Activated T-cell treated with anti-CD3 and anti-CD28 coated beads, Interleukin-2, amount 50 U/mL, for 24 hours (primary cell): ENCODE data around the gene INHBE.
A peak's percentile ranks its signal among the peaks of the same experiment; 100 is the strongest.

Experiments
- DNase-seq: peaks from one replicate; pipeline ENCODE4 v3.0.0-alpha.2; 2020
- H3K27ac Mint-ChIP-seq: 2 replicates; pipeline ENCODE4 v1.8.0; 2020; ENCODE audit warnings: mild to moderate bottlenecking, mixed read lengths
- H3K27me3 Mint-ChIP-seq: 2 replicates; pipeline ENCODE4 v1.8.0; 2020; ENCODE audit warnings: mixed read lengths
- H3K36me3 Mint-ChIP-seq: 2 replicates; pipeline ENCODE4 v1.8.0; 2020; ENCODE audit warnings: low read depth, mixed read lengths
- H3K4me1 Mint-ChIP-seq: 2 replicates; pipeline ENCODE4 v1.8.0; 2020; ENCODE audit warnings: low read depth, mixed read lengths
- H3K4me3 Mint-ChIP-seq: 2 replicates; pipeline ENCODE4 v1.8.0; 2020; ENCODE audit warnings: mild to moderate bottlenecking, moderate library complexity, mixed read lengths
- H3K9me3 Mint-ChIP-seq: 2 replicates; pipeline ENCODE4 v1.8.0; 2020; ENCODE audit warnings: mixed read lengths

The INHBE gene

DNA sequence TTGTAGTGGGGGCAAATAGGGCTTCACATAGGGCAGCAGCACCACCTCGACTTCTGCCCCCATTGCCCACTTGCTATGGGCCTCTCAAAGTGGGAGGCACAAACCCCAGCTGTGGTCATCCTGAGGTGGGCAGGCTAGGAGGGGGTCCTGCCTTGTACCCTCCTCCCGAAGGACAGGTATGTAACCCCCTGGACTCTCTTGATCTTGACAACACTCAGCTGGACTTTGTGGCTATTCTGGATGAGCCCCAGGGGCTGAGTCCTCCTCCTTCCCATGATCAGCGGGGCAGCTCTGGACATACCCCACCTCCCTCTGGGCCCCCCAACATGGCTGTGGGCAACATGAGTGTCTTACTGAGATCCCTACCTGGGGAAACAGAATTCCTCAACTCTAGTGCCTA is 16.6 kb downstream of the INHBE start:
- H3K36me3 Mint-ChIP-seq: peaks cover 85% of the 10 kb centered on the region
- DNase-seq: no peak
- peak overlapping the region; percentile 72 for H3K27ac Mint-ChIP-seq
- H3K4me1 Mint-ChIP-seq: peaks cover 43% of the 10 kb centered on the region
- H3K27me3 Mint-ChIP-seq: no peaks in the 10 kb centered on the region
- H3K4me3 Mint-ChIP-seq: no peak overlapping the region
- H3K9me3 Mint-ChIP-seq: no peaks in the 10 kb centered on the region

DNA sequence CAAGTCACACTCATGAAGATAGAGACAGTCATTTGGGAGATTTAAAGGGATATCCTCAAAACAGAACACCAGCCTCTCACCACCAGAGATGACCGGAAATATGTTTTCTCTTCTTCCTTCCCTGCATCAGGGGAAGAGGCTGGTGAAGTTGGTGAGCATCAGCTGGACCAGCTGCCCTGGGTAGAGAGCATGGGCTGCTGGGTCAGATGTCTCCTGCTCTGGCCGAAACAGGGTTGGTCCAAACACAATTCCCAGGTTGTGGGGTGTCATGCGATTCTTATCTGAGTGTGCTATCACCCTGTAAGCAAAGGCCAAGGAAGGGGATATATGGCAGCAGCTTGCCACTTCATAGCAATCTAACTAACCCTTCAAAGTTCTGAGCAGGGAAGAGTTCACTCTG is 17.3 kb downstream of the INHBE start:
- no peaks in the 10 kb centered on the region for H3K27me3 Mint-ChIP-seq
- no peak overlapping the region for H3K4me3 Mint-ChIP-seq
- peaks cover 87% of the 10 kb centered on the region for H3K36me3 Mint-ChIP-seq
- peaks cover 45% of the 10 kb centered on the region for H3K4me1 Mint-ChIP-seq
- H3K9me3 Mint-ChIP-seq: no peaks in the 10 kb centered on the region
- no peak for DNase-seq
- peak overlapping the region; percentile 72 for H3K27ac Mint-ChIP-seq

DNA sequence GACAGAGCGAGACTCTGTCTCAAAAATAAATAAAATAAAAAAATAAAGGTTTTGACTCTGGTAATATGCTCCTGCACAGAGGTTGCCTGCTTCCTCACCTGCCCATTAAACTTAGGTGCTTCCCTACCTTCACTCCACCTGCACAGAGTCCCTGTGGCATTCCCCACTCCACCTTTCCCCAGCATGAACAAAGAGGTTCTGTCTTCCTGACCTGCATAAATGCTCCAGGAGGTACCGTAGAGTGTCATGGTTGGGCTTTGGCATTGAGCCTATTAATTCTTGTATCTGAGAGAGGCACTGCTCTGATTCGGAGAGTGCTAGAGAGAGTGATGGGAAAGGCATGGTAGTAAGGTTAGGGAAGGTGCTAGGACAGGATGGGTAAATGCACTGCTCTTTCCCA is 18.3 kb downstream of the INHBE start:
- Mint-ChIP-seq H3K27ac (no peak overlapping the region), H3K36me3 (peaks cover 86% of the 10 kb centered on the region), H3K27me3 (no peaks in the 10 kb centered on the region), H3K4me1 (peaks cover 53% of the 10 kb centered on the region), H3K9me3 (no peaks in the 10 kb centered on the region), H3K4me3 (no peak overlapping the region)
- no peak for DNase-seq

DNA sequence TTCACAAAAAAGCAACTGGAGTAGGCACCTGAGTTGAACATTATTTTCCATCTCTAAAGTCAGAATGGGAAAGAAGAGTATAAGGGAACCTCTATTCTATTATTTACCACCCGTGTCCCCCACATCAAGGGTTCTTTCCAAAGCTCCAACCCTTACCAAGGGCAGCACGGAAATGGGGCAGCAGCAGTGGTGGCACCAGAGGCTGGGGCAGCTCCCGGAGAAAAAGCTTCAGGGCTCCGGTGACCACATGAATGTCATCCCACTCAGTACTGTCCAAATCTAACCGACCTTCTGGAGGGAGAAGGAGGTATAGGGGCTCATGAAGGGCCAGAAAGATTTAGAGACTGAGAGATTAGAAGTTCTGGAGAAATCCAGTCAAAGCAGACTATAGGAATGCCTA is 18.8 kb downstream of the INHBE start:
- Mint-ChIP-seq H3K27ac (peak overlapping the region; percentile 27), H3K4me1 (peaks cover 58% of the 10 kb centered on the region), H3K4me3 (peak overlapping the region; percentile 30), H3K36me3 (peaks cover 87% of the 10 kb centered on the region), H3K9me3 (no peaks in the 10 kb centered on the region), H3K27me3 (no peaks in the 10 kb centered on the region)
- no peak for DNase-seq

DNA sequence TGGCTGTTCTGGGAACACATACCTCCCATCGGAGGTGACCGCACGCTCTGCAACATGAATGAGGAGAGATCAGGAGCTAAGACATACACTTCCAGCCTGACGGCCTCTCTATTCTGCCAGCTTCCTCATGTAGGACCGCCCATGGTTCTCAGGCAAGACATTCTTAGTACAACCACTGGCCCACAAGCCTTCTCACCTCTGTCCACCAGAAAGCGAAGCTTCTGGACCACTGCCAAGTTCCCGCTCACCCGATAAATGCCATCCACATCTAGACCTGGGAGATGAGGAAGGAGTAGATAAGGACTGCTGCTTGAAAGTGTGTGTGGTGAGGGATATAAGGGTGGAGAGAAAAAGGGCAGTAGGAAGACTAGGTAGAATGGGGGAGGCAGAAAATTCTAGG is 19.3 kb downstream of the INHBE start:
- Mint-ChIP-seq H3K36me3 (peaks cover 81% of the 10 kb centered on the region), H3K4me1 (peaks cover 63% of the 10 kb centered on the region), H3K9me3 (no peaks in the 10 kb centered on the region), H3K4me3 (peak overlapping the region; percentile 30), H3K27me3 (no peaks in the 10 kb centered on the region), H3K27ac (peak overlapping the region; percentile 27)
- DNase-seq: no peak

DNA sequence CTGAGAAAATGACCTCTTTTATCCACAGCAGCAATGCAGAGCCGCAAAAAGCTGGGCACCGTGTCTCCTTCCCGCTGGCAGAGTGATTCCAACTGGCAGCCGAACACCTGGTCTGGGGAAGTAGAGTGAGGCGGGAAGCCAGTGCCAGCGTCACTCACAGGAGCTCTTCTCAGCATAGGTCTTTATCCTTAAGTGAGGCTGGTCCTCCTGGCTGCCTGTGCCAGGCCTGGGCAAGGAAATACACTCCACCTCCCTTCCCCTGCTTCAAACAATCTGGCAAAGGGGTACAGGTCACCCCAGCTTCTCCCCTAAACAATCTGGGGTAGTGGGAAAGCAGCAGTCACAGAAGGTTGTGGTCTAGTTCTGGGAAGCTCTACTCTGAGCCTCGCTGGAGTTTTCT is 19.8 kb downstream of the INHBE start:
- H3K4me3 Mint-ChIP-seq: peak overlapping the region; percentile 30
- no peak for DNase-seq
- H3K4me1 Mint-ChIP-seq: peaks cover 68% of the 10 kb centered on the region
- no peaks in the 10 kb centered on the region for H3K27me3 Mint-ChIP-seq
- H3K36me3 Mint-ChIP-seq: peaks cover 81% of the 10 kb centered on the region
- no peaks in the 10 kb centered on the region for H3K9me3 Mint-ChIP-seq
- peak overlapping the region; percentile 27 for H3K27ac Mint-ChIP-seq

DNA sequence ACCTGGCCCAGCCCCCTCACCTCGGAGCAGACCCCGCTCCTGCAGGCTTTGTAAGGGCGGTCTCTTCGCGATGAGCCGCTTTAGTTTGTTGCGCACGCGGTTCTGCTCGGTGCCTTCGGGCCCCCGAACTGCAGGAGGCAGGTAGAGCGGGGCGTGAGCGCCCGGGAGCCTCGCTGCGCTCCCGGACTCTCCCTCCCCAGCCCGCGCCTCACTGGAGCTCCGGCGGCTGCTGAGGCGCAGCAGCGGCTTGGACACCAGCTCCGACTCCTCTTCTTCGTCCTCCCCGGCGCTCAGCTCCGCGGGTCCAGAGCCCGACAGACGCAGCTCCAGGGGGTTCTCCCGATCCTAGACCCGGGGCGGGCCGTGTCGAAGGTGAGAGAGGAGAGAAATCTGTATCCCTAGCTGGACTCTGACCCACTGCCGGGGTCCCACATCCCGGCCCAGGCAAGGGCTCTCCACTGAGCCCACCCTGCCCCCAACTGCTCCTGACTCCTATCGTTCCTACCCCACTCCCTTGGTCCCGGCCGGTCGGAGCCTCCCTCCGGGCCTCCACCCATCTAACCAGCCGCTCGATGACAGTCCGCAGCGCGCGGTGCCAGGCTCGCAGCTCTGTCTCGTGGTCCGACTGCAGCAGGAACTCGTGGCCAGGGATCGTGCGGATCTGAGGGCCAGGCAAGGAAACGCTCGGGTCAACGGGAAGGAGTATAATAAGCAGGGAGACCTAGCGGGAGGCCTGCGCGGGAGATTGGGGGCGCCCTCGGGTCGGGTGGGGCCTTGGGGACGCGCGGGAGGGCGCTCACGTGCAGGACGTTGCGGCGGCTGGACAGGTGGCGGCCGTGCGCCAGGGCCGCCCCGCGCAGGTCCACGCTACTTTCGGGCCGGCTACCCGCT is 20.4 kb downstream of the INHBE start:
- Mint-ChIP-seq H3K27me3 (no peaks in the 10 kb centered on the region), H3K4me3 (peak overlapping the region; percentile 91), H3K27ac (peak overlapping the region; percentile 99), H3K4me1 (peaks cover 74% of the 10 kb centered on the region), H3K36me3 (peaks cover 81% of the 10 kb centered on the region), H3K9me3 (no peaks in the 10 kb centered on the region)
- no peak for DNase-seq

DNA sequence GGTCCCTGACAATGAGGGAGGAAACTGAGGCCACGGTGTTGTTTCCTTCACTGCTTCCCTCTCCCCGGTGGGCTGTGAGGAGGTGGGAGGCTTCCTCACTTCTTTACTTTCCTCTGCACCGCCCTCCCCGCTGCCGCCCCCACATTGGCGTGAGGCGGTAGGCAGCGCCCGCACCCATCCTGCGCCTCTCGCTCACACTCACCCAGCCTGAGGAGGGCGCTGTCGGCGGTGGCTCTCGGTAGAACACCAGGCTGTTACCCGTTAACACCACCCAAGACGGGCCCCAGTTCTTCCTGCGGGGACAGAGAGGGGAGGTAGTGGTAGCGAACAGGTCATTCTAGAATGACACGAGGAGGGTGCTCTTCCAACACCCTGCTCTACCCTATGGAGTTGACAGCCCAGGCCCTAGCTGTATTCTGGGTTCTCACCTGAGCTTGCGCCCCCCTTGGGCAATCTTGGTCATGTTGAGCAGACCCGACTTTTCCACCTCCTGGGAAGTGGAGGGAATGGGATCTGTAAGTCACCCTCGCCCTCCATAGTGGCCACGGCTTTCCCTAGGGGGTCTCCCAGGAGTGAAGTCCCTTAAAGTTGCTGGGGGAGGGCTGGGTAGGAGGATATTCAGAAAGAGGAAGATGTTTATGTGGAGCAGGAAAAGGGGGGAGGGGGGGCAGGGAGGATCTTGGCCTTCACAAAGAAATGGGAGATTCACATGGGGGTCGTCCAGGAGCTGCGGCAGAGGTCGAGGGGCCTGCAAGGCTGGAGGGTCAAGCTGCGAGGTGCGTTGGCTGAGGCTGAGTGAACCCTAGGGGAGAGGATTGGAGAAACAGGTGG is 21.3 kb downstream of the INHBE start:
- peak overlapping the region; percentile 99 for H3K27ac Mint-ChIP-seq
- peak overlapping the region; percentile 91 for H3K4me3 Mint-ChIP-seq
- H3K36me3 Mint-ChIP-seq: peaks cover 75% of the 10 kb centered on the region
- H3K9me3 Mint-ChIP-seq: no peaks in the 10 kb centered on the region
- peak; percentile 87 for DNase-seq
- H3K27me3 Mint-ChIP-seq: no peaks in the 10 kb centered on the region
- H3K4me1 Mint-ChIP-seq: peaks cover 80% of the 10 kb centered on the region

DNA sequence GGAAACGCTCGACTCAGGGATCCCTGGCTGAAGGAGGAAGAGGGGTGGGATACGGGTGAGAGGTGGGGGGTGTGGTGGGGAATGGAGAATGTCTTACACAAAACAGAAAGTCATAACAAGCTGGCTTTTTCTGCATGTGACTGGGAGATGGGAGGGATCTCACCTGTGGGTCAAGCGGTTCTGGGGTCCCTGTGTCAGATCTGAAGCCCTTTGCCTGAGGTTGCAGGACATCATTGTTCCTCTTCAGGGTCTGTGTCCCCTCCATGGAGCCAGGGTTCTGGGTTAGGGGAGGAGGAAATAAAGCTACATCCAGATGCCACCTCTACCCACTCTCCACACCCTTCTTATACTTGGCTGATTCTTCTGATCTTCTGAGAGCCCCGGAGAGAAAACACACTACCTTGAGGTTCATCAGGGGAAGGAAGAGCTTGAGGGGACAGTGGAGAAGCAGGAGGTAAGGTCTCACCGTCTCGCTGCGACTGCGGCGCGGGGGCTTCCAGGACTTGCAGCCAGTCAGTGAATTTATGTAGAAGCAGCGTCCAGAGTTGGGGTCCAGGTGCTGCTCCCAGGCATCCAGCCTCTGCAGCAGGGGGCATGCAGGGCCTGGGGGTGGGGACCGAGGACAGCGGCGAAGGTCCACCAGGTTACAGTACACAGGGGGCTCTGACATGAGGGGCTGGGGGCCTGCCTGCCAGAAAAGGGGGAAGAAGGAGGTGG is 22.0 kb downstream of the INHBE start:
- Mint-ChIP-seq H3K4me1 (peaks cover 80% of the 10 kb centered on the region), H3K27ac (peak overlapping the region; percentile 99), H3K9me3 (no peaks in the 10 kb centered on the region), H3K27me3 (no peaks in the 10 kb centered on the region), H3K36me3 (peaks cover 71% of the 10 kb centered on the region), H3K4me3 (peak overlapping the region; percentile 91)
- peak; percentile 56 for DNase-seq

DNA sequence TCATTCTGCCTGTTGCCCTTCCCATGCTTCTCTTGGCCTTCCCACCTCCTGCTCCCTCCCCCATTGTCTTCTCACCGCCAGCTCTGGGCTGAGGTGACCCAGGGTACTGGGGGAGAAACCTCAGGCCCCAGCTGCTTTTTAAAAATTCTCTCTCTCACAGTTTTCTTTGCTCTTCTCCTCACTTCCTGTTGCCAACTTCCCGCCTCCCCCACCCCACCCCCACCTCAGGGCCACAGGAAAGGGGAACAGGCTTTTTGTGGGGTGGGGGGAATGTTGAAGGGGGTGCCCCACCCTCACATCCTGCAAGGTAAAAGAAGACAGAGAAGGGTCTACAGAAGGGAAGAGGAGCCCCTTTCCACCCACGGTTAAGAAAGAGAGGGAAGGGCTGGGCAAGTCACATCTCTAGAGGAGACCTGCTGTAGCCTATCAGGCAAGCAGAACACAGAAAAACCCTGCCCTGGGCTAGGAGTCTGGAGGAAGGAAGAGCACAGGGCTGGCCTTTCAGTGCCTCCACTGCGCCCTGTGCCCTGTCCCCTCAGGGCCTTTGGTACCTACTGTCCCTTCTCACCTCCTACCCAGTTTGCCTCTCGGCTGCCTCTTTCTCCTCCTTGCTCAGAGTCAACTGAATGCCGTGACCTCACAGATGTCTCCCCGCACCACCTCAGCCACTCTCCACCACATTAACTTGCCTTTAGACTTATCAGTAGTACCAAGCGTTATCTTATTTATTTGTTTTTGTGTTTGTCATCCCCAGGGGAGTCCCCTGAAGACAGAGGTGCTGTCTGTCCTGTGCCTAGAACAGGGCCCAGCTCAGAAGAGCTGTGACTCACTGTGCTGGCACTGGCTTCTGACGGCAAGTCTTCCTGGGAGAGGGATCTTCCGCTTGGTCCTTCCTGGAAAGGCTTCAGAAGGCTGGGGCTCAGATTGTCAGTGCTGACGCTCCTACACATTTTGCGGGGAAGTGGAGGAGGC is 22.9 kb downstream of the INHBE start:
- Mint-ChIP-seq H3K4me1 (peaks cover 74% of the 10 kb centered on the region), H3K27ac (peak overlapping the region; percentile 99), H3K36me3 (peaks cover 63% of the 10 kb centered on the region), H3K27me3 (no peaks in the 10 kb centered on the region), H3K9me3 (no peaks in the 10 kb centered on the region), H3K4me3 (peak overlapping the region; percentile 91)
- DNase-seq: peak; percentile 72

DNA sequence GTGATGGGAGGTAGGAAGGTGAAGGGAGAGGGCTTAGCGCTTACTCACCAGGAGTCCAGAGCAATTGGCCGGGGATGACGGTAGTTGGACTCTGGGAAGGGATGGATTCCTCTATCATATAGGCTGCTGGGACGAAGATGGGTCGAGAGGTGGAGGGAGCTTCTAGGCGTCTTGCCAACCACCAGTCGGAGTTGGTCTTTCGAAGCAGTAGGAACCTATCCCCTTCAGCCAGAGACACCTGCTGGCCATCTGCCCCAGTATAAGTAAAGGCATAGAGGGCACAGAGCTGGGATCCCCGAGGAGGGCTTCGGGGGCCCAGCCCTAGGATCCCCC is 23.9 kb downstream of the INHBE start:
- H3K4me3 Mint-ChIP-seq: peak overlapping the region; percentile 91
- peaks cover 56% of the 10 kb centered on the region for H3K36me3 Mint-ChIP-seq
- peaks cover 73% of the 10 kb centered on the region for H3K4me1 Mint-ChIP-seq
- H3K27ac Mint-ChIP-seq: peak overlapping the region; percentile 99
- no peak for DNase-seq
- no peaks in the 10 kb centered on the region for H3K9me3 Mint-ChIP-seq
- H3K27me3 Mint-ChIP-seq: no peaks in the 10 kb centered on the region

DNA sequence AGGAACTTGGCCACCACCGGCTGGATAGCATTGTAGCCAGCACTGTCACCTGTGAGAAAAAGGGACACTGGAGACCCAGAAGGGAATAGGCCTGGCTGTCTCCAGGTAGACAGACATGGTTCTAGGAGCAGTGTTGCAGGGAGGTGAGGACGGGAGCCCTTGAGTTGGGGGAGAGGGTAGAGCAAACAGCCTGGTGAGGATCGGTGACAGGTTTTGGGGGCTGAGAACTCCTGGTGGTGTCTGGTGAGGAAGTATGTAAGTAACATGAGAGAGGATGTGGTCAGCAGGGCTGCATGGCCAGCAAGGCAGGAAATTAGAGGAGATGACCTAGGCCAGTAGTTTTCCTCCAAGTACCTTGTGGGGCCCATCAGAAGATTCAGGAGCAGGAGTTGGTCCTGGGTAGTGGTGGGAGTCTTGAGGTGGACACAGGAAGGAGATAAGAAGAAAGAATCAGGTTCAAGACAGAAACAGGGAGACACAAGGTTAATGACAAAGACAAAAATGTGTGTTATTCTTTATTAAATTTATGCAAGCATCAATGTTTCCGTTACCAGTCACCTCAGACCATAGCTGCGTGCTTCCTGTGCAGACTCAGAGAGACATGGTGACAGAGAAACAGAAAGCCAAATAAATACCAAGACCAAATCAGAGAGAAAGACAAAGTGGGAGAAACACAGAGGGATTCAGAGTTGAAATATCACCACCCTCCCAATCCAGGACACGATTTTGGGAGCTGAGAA is 24.4 kb downstream of the INHBE start, which contains the start of gene ARHGAP9:
Gene ARHGAP9, minus strand, starts transcription at position 491 of the 740 bp plus-strand sequence. Its CDS starts 460 bp downstream, at position 31.
- peak; percentile 68 for DNase-seq
- H3K27ac Mint-ChIP-seq: peak within 1 kb of the TSS; percentile 99
- H3K4me1 Mint-ChIP-seq: peaks cover 67% of the 10 kb centered on the region
- H3K9me3 Mint-ChIP-seq: no peaks in the 10 kb centered on the region
- H3K27me3 Mint-ChIP-seq: no peaks in the 10 kb centered on the region
- H3K4me3 Mint-ChIP-seq: peak within 1 kb of the TSS; percentile 91
- H3K36me3 Mint-ChIP-seq: peaks cover 50% of the 10 kb centered on the region

DNA sequence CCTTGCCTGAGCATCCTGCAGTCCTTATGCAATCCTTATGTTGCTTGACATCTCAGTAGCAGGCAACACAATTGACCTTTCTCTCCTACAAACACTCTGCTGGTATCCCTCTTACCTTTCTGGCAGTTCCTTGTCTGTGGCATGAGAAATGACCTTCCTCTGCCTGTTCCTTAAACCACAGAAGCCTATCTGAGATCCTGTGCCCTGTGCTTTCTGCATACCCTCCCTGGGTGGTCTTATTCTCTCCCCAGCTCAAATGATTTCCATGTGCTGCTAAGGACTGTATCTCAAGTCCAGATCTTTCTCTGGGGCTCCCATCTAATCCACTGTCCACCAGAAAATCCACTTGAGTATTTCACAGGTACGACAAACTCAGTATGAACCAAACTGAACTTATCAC is 26.6 kb downstream of the INHBE start:
- Mint-ChIP-seq H3K27ac (peak overlapping the region; percentile 99), H3K9me3 (no peaks in the 10 kb centered on the region), H3K27me3 (no peaks in the 10 kb centered on the region), H3K36me3 (peaks cover 32% of the 10 kb centered on the region), H3K4me3 (no peak overlapping the region), H3K4me1 (peaks cover 52% of the 10 kb centered on the region)
- no peak for DNase-seq
